Heart left ventricle (tissue), 16 donors: ENCODE results near the gene MYLK2. TPM values are rescaled to one million over a fixed set of nuclear protein-coding genes. Genes with fewer than 3 reads are reported as not detected.
A peak's percentile ranks its signal among the peaks of the same experiment; 100 is the strongest.

Source experiments
- ATAC-seq, 4 donors: fragments of 200-7000 bp; cut with Tn5 transposase; one replicate each; pipeline ENCODE4 v1.9.1; 2020 to 2022; ENCODE audit warnings: moderate library complexity in 4 of 4, mild to moderate bottlenecking in 3 of 4, moderate number of reproducible peaks in 1 of 4
- DNase-seq, 5 donors: peaks; one replicate each; pipeline ENCODE4 v3.0.0-alpha.2; 2020
- H3K27ac ChIP-seq, 12 donors: fragments of 200-600 bp; sonication (generic) in 4 of 12; one replicate each; pipeline versions ENCODE4 v1.5.0 to v1.8.0; 2016 to 2022; ENCODE audit warnings: mild to moderate bottlenecking in 2 of 12
- H3K27me3 ChIP-seq, 9 donors: fragments of 200-600 bp; sonication (generic) in 2 of 9; one replicate each; pipeline versions ENCODE4 v1.5.1 to v1.8.0; 2016 to 2022; ENCODE audit warnings: mild to moderate bottlenecking in 3 of 9
- H3K36me3 ChIP-seq, 9 donors: fragments of 200-600 bp; sonication (generic) in 2 of 9; one replicate each; pipeline versions ENCODE4 v1.5.0 to v1.8.0; 2018 to 2022; ENCODE audit warnings: mild to moderate bottlenecking in 2 of 9
- H3K4me1 ChIP-seq, 12 donors: fragments of 200-600 bp; sonication (generic) in 4 of 12; one replicate each; pipeline versions ENCODE4 v1.5.0 to v1.8.0; 2016 to 2022; ENCODE audit warnings: mild to moderate bottlenecking in 3 of 12
- H3K4me3 ChIP-seq, 12 donors: fragments of 200-600 bp; sonication (generic) in 4 of 12; one replicate each; pipeline versions ENCODE4 v1.5.0 to v1.8.0; 2017 to 2022; ENCODE audit warnings: mild to moderate bottlenecking in 9 of 12, moderate library complexity in 4 of 12
- H3K9me3 ChIP-seq, 12 donors: fragments of 200-600 bp; sonication (generic) in 4 of 12; one replicate each; pipeline versions ENCODE4 v1.5.0 to v1.8.0; 2016 to 2022; ENCODE audit warnings: mild to moderate bottlenecking in 1 of 12
- POLR2A ChIP-seq, 2 donors: fragments of 450-650 bp; IDR thresholded peaks; one replicate each; pipeline ENCODE4 v1.6.1; 2017; ENCODE audit warnings: antibody characterized with exemption in 2 of 2, mild to moderate bottlenecking in 2 of 2, moderate library complexity in 2 of 2
- WGBS, 4 donors: extraction: QIAGEN DNeasy Blood & Tissue Kit in 2 of 4; methylation state at CpG; one replicate each; pipeline versions ENCODE4 v1.1.5 to v1.1.7; 2013 to 2018; 5-methylcytosine and 5-hydroxymethylcytosine counted together
- intact Hi-C, 10 donors: fragments of 100-400 bp; cut with DNase I; formaldehyde crosslinking; loops; one replicate each; pipeline versions ENCODE4 v1.11.1 to v1.14.2; 2022
- long read RNA-seq, 3 donors: library from polyadenylated mRNA; unstranded; transcript quantifications; one replicate each; pipeline ENCODE4 v2.0.0, GENCODE V29; 2020 to 2021
- polyA plus RNA-seq, 2 donors: library from polyadenylated mRNA; stranded (reverse); fragments of 200-250 nt; gene quantifications; one replicate each; pipeline ENCODE4 v1.2.3, GENCODE V29; 2013
- total RNA-seq, 9 donors: library from RNA; depleted of rRNA in 2 of 9; stranded (reverse); fragments of >200 nt in 2 of 9; fragmentation: NEBNext Ultra II Directional in 3 of 9; extraction: Animal tissue kit (Norgen Biotek cat#: 25700) in 3 of 9; gene quantifications; one replicate each; pipeline versions ENCODE4 v1.1.0 to v1.2.4, GENCODE V29; 2016 to 2023
- TF ChIP-seq, protein P1 (sequence below), 12 donors: fragments of 200-600 bp; sonication (generic) in 4 of 12; IDR thresholded peaks; one replicate each; pipeline versions ENCODE4 v1.5.0 to v1.8.0; 2018 to 2022; ENCODE audit warnings: antibody characterized with exemption in 12 of 12, mild to moderate bottlenecking in 5 of 12
- donor health status: ischemic (EF 13 %, LVEDD 7.1; RV severe dilation, severe dysfunction).
- donor health status: healthy with polysubstance abuse.
- donor health status: DM: no; HTN: yes; CAD: no.
- donor health status: DM: no; HTN: no; CAD: no.
- donor health status: ischemic (EF 25% LVEDD 6.9; RV normal size, moderate dysfunction).
- donor health status: ischemic (EF 25% LVEDD 5.7; RV mildly dilated, moderate dysfunction).
- donor health status: healthy.
- donor health status: DM: yes; HTN: yes; CAD: no.
- donor health status: ischemic (EF 35%, LVEDD 5.7; RV mildly dilated, moderate dysfunction).
- donor health status: nonischemic (EF 11% LVEDD 7.7; RV severe dilation, severe dysfunction).
- donor health status: DM: yes; HTN: yes; CAD: no.
- donor health status: PGD.
- donor health status: ischemic (EF 29% LVEDD 5.4; RV normal size, mild dysfunction).
- donor health status: nonischemic (EF 23%, LVEDD 6.1; RV moderate dilation, normal function).

MYLK2 gene
- total RNA-seq, result under 1 TPM in 8 of 9 donors, not detected in 1; 0.10 to 0.76 (median 0.17) TPM
- under 1 TPM; 0.15 to 0.23 TPM for polyA plus RNA-seq
- long read RNA-seq, donor 1, result 0 reads
- long read RNA-seq, donor 2, partial matches to known transcripts, result 2 of 4 reads
- long read RNA-seq, donor 2, other reads (novel, unspliced or antisense), result 0 of 4 reads
- long read RNA-seq, donor 3, result 0 reads

DNA sequence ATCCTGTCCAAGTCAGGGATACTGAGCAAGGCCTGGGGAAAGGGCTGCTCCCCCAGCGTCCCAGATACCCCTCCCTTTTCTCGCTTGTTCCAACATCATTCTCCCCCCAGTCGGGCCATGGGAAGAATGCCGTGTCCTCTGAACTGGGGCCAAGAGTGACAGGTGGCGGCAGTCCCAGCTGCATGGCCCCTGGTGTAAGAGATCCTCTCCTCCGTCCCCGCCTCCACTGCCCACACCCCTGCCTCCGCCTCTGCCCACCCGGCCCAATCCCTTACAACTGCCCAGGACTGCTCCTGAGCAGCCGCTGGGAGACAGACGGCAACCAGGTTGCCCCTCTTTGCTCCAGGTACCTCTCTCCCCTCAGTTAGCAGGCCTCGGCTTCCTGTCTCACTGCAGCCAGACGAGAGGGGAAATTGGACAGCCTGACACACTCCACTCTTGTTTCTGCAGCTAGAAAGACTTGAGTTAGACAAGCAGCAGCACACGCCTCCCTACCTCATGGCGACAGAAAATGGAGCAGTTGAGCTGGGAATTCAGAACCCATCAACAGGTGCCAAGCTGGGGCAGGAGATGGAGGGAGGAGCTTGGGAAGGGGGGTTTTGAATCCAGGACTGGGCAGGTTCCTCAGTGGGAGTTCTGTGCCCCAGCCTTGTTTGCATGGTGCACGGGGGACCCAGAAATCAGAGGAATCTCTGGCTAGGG lies at the start of gene MYLK2:
Gene MYLK2 (plus strand): TSS at position 274 of the 702 bp plus-strand sequence. CDS start 225 bp downstream, at position 499.
- 44 to 56% (median 47%) methylated on average over 16 of the region's 16 CpGs for WGBS, 4 donors
- no peak for TF ChIP-seq POLR2A (IDR thresholded peaks at IDR 0.05)
- TF ChIP-seq, protein P1, sequence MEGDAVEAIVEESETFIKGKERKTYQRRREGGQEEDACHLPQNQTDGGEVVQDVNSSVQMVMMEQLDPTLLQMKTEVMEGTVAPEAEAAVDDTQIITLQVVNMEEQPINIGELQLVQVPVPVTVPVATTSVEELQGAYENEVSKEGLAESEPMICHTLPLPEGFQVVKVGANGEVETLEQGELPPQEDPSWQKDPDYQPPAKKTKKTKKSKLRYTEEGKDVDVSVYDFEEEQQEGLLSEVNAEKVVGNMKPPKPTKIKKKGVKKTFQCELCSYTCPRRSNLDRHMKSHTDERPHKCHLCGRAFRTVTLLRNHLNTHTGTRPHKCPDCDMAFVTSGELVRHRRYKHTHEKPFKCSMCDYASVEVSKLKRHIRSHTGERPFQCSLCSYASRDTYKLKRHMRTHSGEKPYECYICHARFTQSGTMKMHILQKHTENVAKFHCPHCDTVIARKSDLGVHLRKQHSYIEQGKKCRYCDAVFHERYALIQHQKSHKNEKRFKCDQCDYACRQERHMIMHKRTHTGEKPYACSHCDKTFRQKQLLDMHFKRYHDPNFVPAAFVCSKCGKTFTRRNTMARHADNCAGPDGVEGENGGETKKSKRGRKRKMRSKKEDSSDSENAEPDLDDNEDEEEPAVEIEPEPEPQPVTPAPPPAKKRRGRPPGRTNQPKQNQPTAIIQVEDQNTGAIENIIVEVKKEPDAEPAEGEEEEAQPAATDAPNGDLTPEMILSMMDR (IDR thresholded peaks at IDR 0.05), result no peak
- no peaks in the 10 kb centered on the region for H3K9me3 ChIP-seq
- intact Hi-C loops, result loop anchor here in 1 of 10 donors (10.0 kb wide), 1 partner anchor 154 kb away; no protein-coding TSS in a partner anchor
- no peaks in the 10 kb centered on the region for H3K27me3 ChIP-seq
- H3K27ac ChIP-seq, result peak within 1 kb of the TSS in 1 of 12 donors; percentile 11
- DNase-seq (peak in 2 of 5 donors; percentile 61 to 66), ATAC-seq (peak; percentile 10 to 37 (median 20))
- peaks cover 0 to 35% (median 16%) of the 10 kb centered on the region in 12 donors for H3K4me1 ChIP-seq
- H3K36me3 ChIP-seq, result no peaks in the 10 kb centered on the region
- H3K4me3 ChIP-seq, result no peak within 1 kb of the TSS

DNA sequence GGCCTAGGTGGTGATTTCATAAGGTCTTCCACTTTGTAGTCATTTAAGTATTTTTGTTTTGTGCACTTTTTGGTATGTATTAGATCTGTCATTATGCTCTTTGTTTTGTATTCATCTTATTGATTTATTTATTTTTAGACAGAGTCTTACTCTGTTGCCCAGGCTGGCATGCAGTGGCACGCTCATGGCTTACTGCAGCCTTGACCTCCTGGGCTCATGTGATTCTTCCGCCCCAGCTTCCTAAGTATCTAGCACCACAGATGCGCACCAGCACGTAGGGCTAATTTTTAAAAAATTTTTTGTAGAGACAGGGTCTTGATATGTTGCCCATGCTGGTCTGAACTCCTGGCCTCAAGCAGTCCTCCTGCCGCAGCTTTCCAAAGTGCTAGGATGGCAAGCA lies 49.5 kb upstream of the MYLK2 start:
- DNase-seq, result no peak
- Histone ChIP-seq H3K4me1 (no peaks in the 10 kb centered on the region), H3K27me3 (no peaks in the 10 kb centered on the region), H3K9me3 (no peaks in the 10 kb centered on the region), H3K36me3 (peaks cover 0 to 19% (median 0%) of the 10 kb centered on the region in 9 donors), H3K4me3 (no peak overlapping the region), H3K27ac (no peak overlapping the region)
- no peak for ATAC-seq
- TF ChIP-seq, protein P1 (IDR thresholded peaks at IDR 0.05), result no peak
- no peak for TF ChIP-seq POLR2A (IDR thresholded peaks at IDR 0.05)
- intact Hi-C loops, result no loop called here
- 94 to 97% (median 97%) methylated on average over 5 of the region's 5 CpGs for WGBS, 4 donors

DNA sequence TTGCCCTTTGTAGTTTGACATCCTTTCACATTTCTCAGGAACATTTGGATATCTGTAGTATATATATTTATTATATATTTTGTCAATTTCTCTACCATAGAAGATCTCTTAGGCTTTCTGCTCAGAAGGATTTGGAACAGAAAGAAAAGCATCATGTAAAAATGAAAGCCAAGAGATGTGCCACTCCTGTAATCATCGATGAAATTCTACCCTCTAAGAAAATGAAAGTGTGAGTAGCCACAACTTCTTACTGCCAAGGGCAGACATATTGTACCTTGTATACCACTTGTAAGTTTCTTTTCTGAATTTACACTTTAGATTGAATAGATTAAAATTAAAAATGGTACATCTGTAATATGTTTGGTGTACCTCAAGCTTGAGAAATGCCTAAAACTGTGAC lies 48.9 kb upstream of the MYLK2 start:
- TF ChIP-seq POLR2A (IDR thresholded peaks at IDR 0.05), result no peak
- TF ChIP-seq, protein P1 (IDR thresholded peaks at IDR 0.05), result no peak
- 76 to 97% (median 90%) methylated on average over 1 of the region's 1 CpG for WGBS, 4 donors
- no peak overlapping the region for H3K4me3 ChIP-seq
- H3K36me3 ChIP-seq, result peaks cover 0 to 19% (median 0%) of the 10 kb centered on the region in 9 donors
- H3K27ac ChIP-seq, result no peak overlapping the region
- DNase-seq (no peak), ATAC-seq (no peak)
- H3K27me3 ChIP-seq, result no peaks in the 10 kb centered on the region
- no peaks in the 10 kb centered on the region for H3K4me1 ChIP-seq
- no peaks in the 10 kb centered on the region for H3K9me3 ChIP-seq
- intact Hi-C loops, result no loop called here

DNA sequence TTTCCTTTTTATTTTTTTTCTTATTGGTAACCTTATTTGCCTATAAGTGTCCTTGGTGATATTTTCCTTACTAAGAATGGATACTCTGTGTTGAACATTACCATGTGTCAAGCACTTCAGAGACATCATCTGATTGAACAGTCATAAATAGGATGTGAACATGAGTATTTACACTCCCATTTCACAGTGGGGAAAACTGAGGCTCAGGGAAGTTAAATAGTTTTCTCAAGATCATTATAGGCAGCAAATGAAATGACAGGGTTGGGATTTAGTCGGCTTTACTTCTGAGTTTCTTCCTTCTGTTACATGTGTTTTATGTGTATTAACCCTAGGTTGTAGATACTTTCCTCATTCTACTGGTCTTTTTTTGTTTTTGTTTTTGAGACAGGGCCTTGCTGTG lies 44.7 kb upstream of the MYLK2 start:
- Histone ChIP-seq H3K27me3 (no peaks in the 10 kb centered on the region), H3K9me3 (no peaks in the 10 kb centered on the region), H3K4me3 (no peak overlapping the region), H3K27ac (no peak overlapping the region), H3K36me3 (peaks cover 0 to 49% (median 0%) of the 10 kb centered on the region in 9 donors), H3K4me1 (no peaks in the 10 kb centered on the region)
- ATAC-seq (no peak), DNase-seq (no peak)
- 95 to 100% (median 98%) methylated on average over 1 of the region's 1 CpG for WGBS, 4 donors
- intact Hi-C loops, result no loop called here
- no peak for TF ChIP-seq POLR2A (IDR thresholded peaks at IDR 0.05)
- TF ChIP-seq, protein P1 (IDR thresholded peaks at IDR 0.05), result no peak
